Measurements from ENCODE around the gene TRAF3IP1.
"Not testable (repeated sequence)": the region's sequence is repeated elsewhere in the genome, so short reads cannot be mapped to it uniquely, and the experiment has no call there.

TRAF3IP1 gene

GRCh38 chr2:238313991-238314350 is 6.3 kb upstream of the TRAF3IP1 start:
- TF ChIP-seq CTCF (IDR thresholded peaks at IDR 0.05; ENCODE audit: borderline replicate concordance, insufficient read depth, low read depth, low read length): no peak
- no peak overlapping the region for H3K4me3 ChIP-seq (ENCODE audit: low read depth, low read length)

- no peak overlapping the region for H3K4me3 ChIP-seq (ENCODE audit: low read depth, low read length)
- TF ChIP-seq CTCF (IDR thresholded peaks at IDR 0.05; ENCODE audit: borderline replicate concordance, insufficient read depth, low read depth, low read length): no peak
Measured at GRCh38 chr2:238314576-238314975, 5.7 kb upstream of the TRAF3IP1 start.

GRCh38 chr2:238315031-238315595 is 5.2 kb upstream of the TRAF3IP1 start:
- TF ChIP-seq CTCF (IDR thresholded peaks at IDR 0.05; ENCODE audit: borderline replicate concordance, insufficient read depth, low read depth, low read length): no peak
- no peak overlapping the region for H3K4me3 ChIP-seq (ENCODE audit: low read depth, low read length)

- no peak for TF ChIP-seq CTCF (IDR thresholded peaks at IDR 0.05; ENCODE audit: borderline replicate concordance, insufficient read depth, low read depth, low read length)
- peak overlapping the region; percentile 63 for H3K4me3 ChIP-seq (ENCODE audit: low read depth, low read length)
Measured at GRCh38 chr2:238320648-238321281, 447 bp downstream of the TRAF3IP1 start.

GRCh38 chr2:238321467-238321866 is 1.1 kb downstream of the TRAF3IP1 start:
- no peak for TF ChIP-seq CTCF (IDR thresholded peaks at IDR 0.05; ENCODE audit: borderline replicate concordance, insufficient read depth, low read depth, low read length)
- no peak overlapping the region for H3K4me3 ChIP-seq (ENCODE audit: low read depth, low read length)

- H3K4me3 ChIP-seq (ENCODE audit: low read depth, low read length): no peak overlapping the region
- TF ChIP-seq CTCF (IDR thresholded peaks at IDR 0.05; ENCODE audit: borderline replicate concordance, insufficient read depth, low read depth, low read length): no peak
Measured at GRCh38 chr2:238322001-238322411, 1.7 kb downstream of the TRAF3IP1 start.

GRCh38 chr2:238324248-238324647 is 3.9 kb downstream of the TRAF3IP1 start:
- H3K4me3 ChIP-seq (ENCODE audit: low read depth, low read length): not testable (repeated sequence)

All from GM12875 (cell line).